Measurements from ENCODE around the gene TTBK1. TPM values are rescaled to one million over a fixed set of nuclear protein-coding genes. Genes with fewer than 3 reads are reported as not detected.

The TTBK1 gene
- total RNA-seq, 1 donor from 2014 or later = 0.34 TPM

- H3K27me3 Mint-ChIP-seq (ENCODE audit: low read depth) = no peaks in the 10 kb centered on the region
- no peak overlapping the region for H3K4me3 Mint-ChIP-seq
- no peaks in the 10 kb centered on the region for H3K9me3 Mint-ChIP-seq
- H3K36me3 Mint-ChIP-seq = peaks cover 3% of the 10 kb centered on the region
- no peak overlapping the region for H3K27ac Mint-ChIP-seq
- peaks cover 6% of the 10 kb centered on the region for H3K4me1 Mint-ChIP-seq
- TF ChIP-seq, protein P1, sequence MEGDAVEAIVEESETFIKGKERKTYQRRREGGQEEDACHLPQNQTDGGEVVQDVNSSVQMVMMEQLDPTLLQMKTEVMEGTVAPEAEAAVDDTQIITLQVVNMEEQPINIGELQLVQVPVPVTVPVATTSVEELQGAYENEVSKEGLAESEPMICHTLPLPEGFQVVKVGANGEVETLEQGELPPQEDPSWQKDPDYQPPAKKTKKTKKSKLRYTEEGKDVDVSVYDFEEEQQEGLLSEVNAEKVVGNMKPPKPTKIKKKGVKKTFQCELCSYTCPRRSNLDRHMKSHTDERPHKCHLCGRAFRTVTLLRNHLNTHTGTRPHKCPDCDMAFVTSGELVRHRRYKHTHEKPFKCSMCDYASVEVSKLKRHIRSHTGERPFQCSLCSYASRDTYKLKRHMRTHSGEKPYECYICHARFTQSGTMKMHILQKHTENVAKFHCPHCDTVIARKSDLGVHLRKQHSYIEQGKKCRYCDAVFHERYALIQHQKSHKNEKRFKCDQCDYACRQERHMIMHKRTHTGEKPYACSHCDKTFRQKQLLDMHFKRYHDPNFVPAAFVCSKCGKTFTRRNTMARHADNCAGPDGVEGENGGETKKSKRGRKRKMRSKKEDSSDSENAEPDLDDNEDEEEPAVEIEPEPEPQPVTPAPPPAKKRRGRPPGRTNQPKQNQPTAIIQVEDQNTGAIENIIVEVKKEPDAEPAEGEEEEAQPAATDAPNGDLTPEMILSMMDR (IDR thresholded peaks at IDR 0.05; ENCODE audit: unreplicated experiment) = peak; percentile 58
- no peak for DNase-seq (ENCODE audit: low spot score in 2 of 2, unreplicated experiment in 2 of 2)
Measured at GRCh38 chr6:43334466-43335095, 91.3 kb downstream of the TTBK1 start.

- Mint-ChIP-seq H3K9me3 (no peaks in the 10 kb centered on the region), H3K36me3 (peaks cover 12% of the 10 kb centered on the region), H3K27ac (no peak overlapping the region), H3K27me3 (ENCODE audit: low read depth) (no peaks in the 10 kb centered on the region), H3K4me1 (peaks cover 6% of the 10 kb centered on the region), H3K4me3 (no peak overlapping the region)
- no peak for DNase-seq (ENCODE audit: low spot score in 2 of 2, unreplicated experiment in 2 of 2)
- TF ChIP-seq, protein P1 (IDR thresholded peaks at IDR 0.05; ENCODE audit: unreplicated experiment) = no peak
Measured at GRCh38 chr6:43335469-43335868, 92.2 kb downstream of the TTBK1 start.

DNA sequence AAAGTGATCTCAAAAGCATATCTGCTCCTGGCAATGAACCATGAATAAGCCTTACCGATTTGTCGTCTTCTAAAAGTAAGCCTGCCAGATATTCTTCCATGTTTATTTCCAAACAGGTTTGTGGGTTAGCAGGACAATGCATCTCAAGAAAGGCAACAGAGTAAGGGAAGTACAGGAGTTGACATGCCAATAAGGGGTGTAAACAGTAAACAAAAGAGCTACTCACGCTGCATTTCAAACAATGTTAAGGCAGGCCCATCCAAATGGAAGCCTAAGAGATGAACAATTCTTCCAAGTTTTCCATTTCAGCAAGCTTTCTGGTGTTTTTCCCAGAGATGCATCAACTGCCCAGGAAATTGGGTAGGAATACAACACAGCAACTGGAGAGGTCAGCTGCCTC lies 93.1 kb downstream of the TTBK1 start:
- peaks cover 20% of the 10 kb centered on the region for H3K36me3 Mint-ChIP-seq
- no peak overlapping the region for H3K4me3 Mint-ChIP-seq
- no peaks in the 10 kb centered on the region for H3K9me3 Mint-ChIP-seq
- no peak overlapping the region for H3K27ac Mint-ChIP-seq
- no peak for DNase-seq (ENCODE audit: low spot score in 2 of 2, unreplicated experiment in 2 of 2)
- H3K4me1 Mint-ChIP-seq = peaks cover 6% of the 10 kb centered on the region
- TF ChIP-seq, protein P1 (IDR thresholded peaks at IDR 0.05; ENCODE audit: unreplicated experiment) = no peak
- no peaks in the 10 kb centered on the region for H3K27me3 Mint-ChIP-seq (ENCODE audit: low read depth)

Other genes with a start within 250 kb of the TTBK1 start
- gene MEA1, start 229.5 kb upstream of the TTBK1 start, total RNA-seq = 56.3 to 64.2 TPM (median 60.1 TPM) in 3 replicates
- gene KLHDC3, start 229.2 kb upstream of the TTBK1 start, total RNA-seq = 88.3 to 97.3 TPM (median 95.1 TPM) in 3 replicates
- 44.2 to 45.9 TPM (median 45.1 TPM) in 3 replicates for gene RRP36, start 221.9 kb upstream of the TTBK1 start, total RNA-seq
- gene CUL7, start 189.6 kb upstream of the TTBK1 start, total RNA-seq = 88.0 to 90.9 TPM (median 90.6 TPM) in 3 replicates
- 50.5 to 55.5 TPM (median 54.9 TPM) in 3 replicates for gene MRPL2, start 184.0 kb upstream of the TTBK1 start, total RNA-seq
- 61.9 to 69.2 TPM (median 69.0 TPM) in 3 replicates for gene KLC4, start 183.8 kb upstream of the TTBK1 start, total RNA-seq
- 303 to 313 TPM (median 308 TPM) in 3 replicates for gene PTK7, start 167.2 kb upstream of the TTBK1 start, total RNA-seq
- gene SRF, start 72.2 kb upstream of the TTBK1 start, total RNA-seq = 52.0 to 52.8 TPM (median 52.2 TPM) in 3 replicates
- gene CUL9, start 61.3 kb upstream of the TTBK1 start, total RNA-seq = 65.5 to 72.1 TPM (median 71.6 TPM) in 3 replicates
- gene DNPH1, start 14.0 kb upstream of the TTBK1 start, total RNA-seq = 49.0 to 52.3 TPM (median 49.4 TPM) in 3 replicates
- gene SLC22A7, start 54.8 kb downstream of the TTBK1 start, total RNA-seq = not detected in 3 replicates
- gene CRIP3, start 65.3 kb downstream of the TTBK1 start, total RNA-seq = 2.2 to 3.4 TPM (median 2.9 TPM) in 3 replicates
- 26.9 to 29.0 TPM (median 28.1 TPM) in 3 replicates for gene ZNF318, start 126.2 kb downstream of the TTBK1 start, total RNA-seq
- 55.8 to 60.2 TPM (median 60.1 TPM) in 3 replicates for gene ABCC10, start 184.1 kb downstream of the TTBK1 start, total RNA-seq
- gene DLK2, start 212.1 kb downstream of the TTBK1 start, total RNA-seq = 3.5 to 4.7 TPM (median 4.1 TPM) in 3 replicates
- 45.9 to 52.7 TPM (median 49.7 TPM) in 3 replicates for gene TJAP1, start 234.1 kb downstream of the TTBK1 start, total RNA-seq

Data from mesothelial cell of epicardium (in vitro differentiated cells).